ENCODE data around the gene UBR4. TPM values are rescaled to one million over a fixed set of nuclear protein-coding genes. Genes with fewer than 3 reads are reported as not detected.

Gene UBR4
- total and polyA plus RNA-seq, 2 of the 8 experiments (the other 6 are each of a cell fraction or from before 2014, with no cell fraction given), result 139 to 152 TPM

- TF ChIP-seq NRF1 (IDR thresholded peaks at IDR 0.05; ENCODE audit: low read depth, low read length) (no peak), POLR2AphosphoS5 (IDR thresholded peaks at IDR 0.05; ENCODE audit: low read depth, low read length) (no peak), KDM1A (IDR thresholded peaks at IDR 0.05; ENCODE audit: borderline replicate concordance, low read length) (no peak)
These were observed 44.6 kb downstream of the UBR4 start (continued) for GRCh38 chr1:19165501-19165900.
